Testis (tissue), 3 donors: ENCODE measurements around the gene MRPL43. TPM values are rescaled to one million over a fixed set of nuclear protein-coding genes. Genes with fewer than 3 reads are reported as not detected.

Experiments used
- DNase-seq: peaks from one replicate; pipeline ENCODE4 v3.0.0-alpha.2; 2019
- H3K27ac ChIP-seq, 2 donors: fragments of 200-600 bp; sonication (generic); one replicate each; pipeline ENCODE4 v1.5.1; 2019
- H3K27me3 ChIP-seq: fragments of 200-600 bp; sonication (generic); one replicate; pipeline ENCODE4 v1.5.1; 2019
- H3K36me3 ChIP-seq: fragments of 200-600 bp; sonication (generic); one replicate; pipeline ENCODE4 v1.5.1; 2017; ENCODE audit warnings: low read depth; ENCODE audit errors: missing control alignments
- H3K4me1 ChIP-seq: fragments of 200-600 bp; sonication (generic); one replicate; pipeline ENCODE4 v1.5.1; 2019
- H3K4me3 ChIP-seq, 2 donors: fragments of 200-600 bp; sonication (generic); one replicate each; pipeline ENCODE4 v1.5.1; 2017 to 2019
- H3K9me3 ChIP-seq: fragments of 200-600 bp; sonication (generic); one replicate; pipeline ENCODE4 v1.5.1; 2017
- POLR2A ChIP-seq: fragments of 450-650 bp; IDR thresholded peaks from one replicate; pipeline ENCODE4 v1.6.1; 2017; ENCODE audit warnings: antibody characterized with exemption, mild to moderate bottlenecking, moderate library complexity
- WGBS, 2 donors: methylation state at CpG; one replicate each; pipeline ENCODE4 v1.1.5; 2018; 5-methylcytosine and 5-hydroxymethylcytosine counted together
- intact Hi-C: fragments of 100-400 bp; cut with DNase I; formaldehyde crosslinking; loops from one replicate; pipeline ENCODE4 v1.15.1; 2023; ENCODE audit warnings: low total_unique reads
- polyA plus RNA-seq: library from polyadenylated mRNA; stranded (reverse); fragments of 350-450 nt; fragmentation: Illumina TruSeq; extraction: RNeasy Lipid Tissue Mini Kit (QIAGEN cat#74804); gene quantifications from one replicate; pipeline ENCODE4 v1.2.3, GENCODE V29; 2014; ENCODE audit warnings: low read depth, low replicate concordance; ENCODE audit not compliant: insufficient read depth
- total RNA-seq, 2 donors: library from RNA; depleted of rRNA; stranded (reverse); fragments of >200 nt; gene quantifications; one replicate each; pipeline ENCODE4 v1.2.3, GENCODE V29; 2016
- TF ChIP-seq, protein P1 (sequence below), 3 experiments: fragments of 450-650 bp in 2 of 3; fragments of 200-600 bp in 1 of 3; sonication (generic) in 1 of 3; IDR thresholded peaks; one replicate each; pipeline ENCODE4 v1.5.1; 2016 to 2019; ENCODE audit warnings: antibody characterized with exemption in 3 of 3, mild to moderate bottlenecking in 2 of 3, moderate library complexity in 1 of 3

The MRPL43 gene
- total and polyA plus RNA-seq, 3 donors from 2014 or later, result 123 to 199 (median 124) TPM

DNA sequence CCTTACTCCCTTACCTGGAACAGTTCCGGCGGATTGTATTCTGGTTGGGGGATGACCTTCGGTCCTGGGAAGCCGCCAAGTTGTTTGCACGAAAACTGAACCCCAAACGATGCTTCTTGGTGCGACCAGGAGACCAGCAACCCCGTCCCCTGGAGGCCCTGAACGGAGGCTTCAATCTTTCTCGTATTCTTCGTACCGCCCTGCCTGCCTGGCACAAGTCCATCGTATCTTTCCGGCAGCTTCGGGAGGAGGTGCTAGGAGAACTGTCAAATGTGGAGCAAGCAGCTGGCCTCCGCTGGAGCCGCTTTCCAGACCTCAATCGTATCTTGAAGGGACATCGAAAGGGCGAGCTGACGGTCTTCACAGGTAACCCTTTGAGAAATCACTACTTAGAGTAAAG lies 1.8 kb upstream of the MRPL43 start:
- Histone ChIP-seq H3K27me3 (no peaks in the 10 kb centered on the region), H3K4me1 (peaks cover 24% of the 10 kb centered on the region), H3K36me3 (no peaks in the 10 kb centered on the region), H3K9me3 (no peaks in the 10 kb centered on the region), H3K4me3 (peak overlapping the region in 1 of 2 donors; percentile 9), H3K27ac (peak overlapping the region; percentile 57 to 65)
- TF ChIP-seq, protein P1, sequence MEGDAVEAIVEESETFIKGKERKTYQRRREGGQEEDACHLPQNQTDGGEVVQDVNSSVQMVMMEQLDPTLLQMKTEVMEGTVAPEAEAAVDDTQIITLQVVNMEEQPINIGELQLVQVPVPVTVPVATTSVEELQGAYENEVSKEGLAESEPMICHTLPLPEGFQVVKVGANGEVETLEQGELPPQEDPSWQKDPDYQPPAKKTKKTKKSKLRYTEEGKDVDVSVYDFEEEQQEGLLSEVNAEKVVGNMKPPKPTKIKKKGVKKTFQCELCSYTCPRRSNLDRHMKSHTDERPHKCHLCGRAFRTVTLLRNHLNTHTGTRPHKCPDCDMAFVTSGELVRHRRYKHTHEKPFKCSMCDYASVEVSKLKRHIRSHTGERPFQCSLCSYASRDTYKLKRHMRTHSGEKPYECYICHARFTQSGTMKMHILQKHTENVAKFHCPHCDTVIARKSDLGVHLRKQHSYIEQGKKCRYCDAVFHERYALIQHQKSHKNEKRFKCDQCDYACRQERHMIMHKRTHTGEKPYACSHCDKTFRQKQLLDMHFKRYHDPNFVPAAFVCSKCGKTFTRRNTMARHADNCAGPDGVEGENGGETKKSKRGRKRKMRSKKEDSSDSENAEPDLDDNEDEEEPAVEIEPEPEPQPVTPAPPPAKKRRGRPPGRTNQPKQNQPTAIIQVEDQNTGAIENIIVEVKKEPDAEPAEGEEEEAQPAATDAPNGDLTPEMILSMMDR (IDR thresholded peaks at IDR 0.05), result no peak
- TF ChIP-seq POLR2A, result no peak
- intact Hi-C loops, result no loop called here
- WGBS, 2 donors, result 65 to 82% methylated on average over 21 of the region's 21 CpGs
- DNase-seq, result peak; percentile 79

DNA sequence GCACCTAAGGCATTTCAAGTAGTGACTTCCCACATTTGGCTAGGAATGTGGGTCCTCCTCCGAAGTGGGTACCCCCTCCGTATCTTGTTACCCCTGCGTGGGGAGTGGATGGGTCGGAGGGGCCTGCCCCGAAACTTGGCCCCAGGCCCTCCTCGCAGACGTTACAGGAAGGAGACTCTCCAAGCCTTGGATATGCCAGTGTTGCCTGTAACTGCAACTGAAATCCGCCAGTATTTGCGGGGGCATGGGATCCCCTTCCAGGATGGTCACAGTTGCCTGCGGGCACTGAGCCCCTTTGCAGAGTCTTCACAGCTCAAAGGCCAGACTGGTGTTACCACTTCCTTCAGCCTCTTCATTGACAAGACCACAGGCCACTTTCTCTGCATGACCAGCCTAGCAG lies 869 bp upstream of the MRPL43 start:
- Histone ChIP-seq H3K4me1 (peaks cover 24% of the 10 kb centered on the region), H3K27ac (peak overlapping the region; percentile 65 to 78), H3K4me3 (peak overlapping the region; percentile 91 to 92), H3K36me3 (no peaks in the 10 kb centered on the region), H3K9me3 (no peaks in the 10 kb centered on the region), H3K27me3 (no peaks in the 10 kb centered on the region)
- DNase-seq, result no peak
- intact Hi-C loops, result no loop called here
- 39% methylated on average over 10 of the region's 10 CpGs; no CpG with 5 or more reads in 1 of the 2 donors for whole genome bisulfite sequencing, 2 donors
- TF ChIP-seq, protein P1 (IDR thresholded peaks at IDR 0.05), result no peak
- no peak for TF ChIP-seq POLR2A

DNA sequence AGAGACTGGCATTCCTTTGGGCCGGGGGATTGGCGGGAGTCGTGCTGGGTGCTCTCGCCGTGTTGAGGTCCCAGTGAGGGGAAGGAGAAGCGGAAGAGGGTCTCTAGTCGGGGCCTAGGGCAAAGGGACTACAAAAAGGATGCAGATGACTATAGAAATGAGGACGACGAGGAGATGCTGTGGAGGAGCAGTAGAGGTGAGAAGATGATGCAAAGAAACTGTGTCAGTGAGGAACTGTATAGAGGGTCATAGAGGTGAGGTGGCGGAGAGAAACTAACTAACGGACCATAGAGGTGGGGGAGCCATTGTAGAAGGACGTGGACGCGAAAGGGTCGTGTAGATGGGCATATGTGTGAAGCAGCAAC lies 370 bp upstream of the MRPL43 start:
- TF ChIP-seq, protein P1 (IDR thresholded peaks at IDR 0.05), result no peak
- TF ChIP-seq POLR2A, result no peak
- no peaks in the 10 kb centered on the region for H3K36me3 ChIP-seq
- H3K27me3 ChIP-seq, result no peaks in the 10 kb centered on the region
- no peaks in the 10 kb centered on the region for H3K9me3 ChIP-seq
- WGBS, 2 donors, result 0 to 2% methylated on average over 15 of the region's 15 CpGs
- peak overlapping the region; percentile 91 to 92 for H3K4me3 ChIP-seq
- peaks cover 24% of the 10 kb centered on the region for H3K4me1 ChIP-seq
- DNase-seq, result no peak
- H3K27ac ChIP-seq, result peak overlapping the region; percentile 65 to 78
- intact Hi-C loops, result no loop called here

DNA sequence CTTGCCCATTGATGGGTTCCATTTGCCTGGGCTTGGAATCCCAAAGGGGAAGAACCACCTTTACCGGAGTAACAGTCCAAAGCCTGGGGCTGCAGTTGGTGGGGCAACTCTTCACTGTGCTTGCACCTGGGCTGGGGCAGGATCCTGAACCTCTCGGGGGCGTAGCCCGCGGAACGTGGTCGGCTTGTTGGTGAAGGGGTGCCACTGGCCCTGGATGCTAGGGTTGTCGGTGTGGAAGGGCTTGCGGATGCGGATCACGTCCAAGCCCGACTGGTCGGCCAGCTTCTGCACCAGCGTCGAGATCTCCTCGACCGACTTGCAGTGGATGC lies 710 bp downstream of the MRPL43 start:
- Histone ChIP-seq H3K4me3 (peak overlapping the region; percentile 91 to 92), H3K9me3 (no peaks in the 10 kb centered on the region), H3K27me3 (no peaks in the 10 kb centered on the region), H3K36me3 (no peaks in the 10 kb centered on the region), H3K27ac (peak overlapping the region; percentile 57 to 78), H3K4me1 (peaks cover 24% of the 10 kb centered on the region)
- intact Hi-C loops, result no loop called here
- no peak for DNase-seq
- TF ChIP-seq, protein P1 (IDR thresholded peaks at IDR 0.05), result no peak
- TF ChIP-seq POLR2A, result no peak
- 10 to 16% methylated on average over 15 to 17 of the region's 17 CpGs for WGBS, 2 donors

DNA sequence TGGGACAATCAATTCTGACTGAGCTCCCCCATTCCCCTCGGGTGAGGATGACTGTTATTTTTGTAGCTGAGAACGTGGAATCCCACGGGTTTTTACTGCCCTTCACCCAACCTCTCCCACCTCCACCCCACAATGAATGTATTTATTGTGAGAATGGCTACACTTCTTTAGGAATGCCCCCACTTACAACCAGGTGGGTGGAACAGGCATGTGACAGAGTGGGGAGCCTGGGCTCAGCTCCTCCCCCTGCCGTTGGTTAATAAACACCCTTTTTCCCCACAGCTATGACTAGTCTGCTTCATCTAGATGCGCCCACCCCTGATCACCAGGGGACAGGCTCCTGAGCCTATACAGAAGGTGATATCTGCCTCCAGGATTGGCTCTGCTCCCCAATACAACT lies 2.0 kb downstream of the MRPL43 start:
- no peak for DNase-seq
- peaks cover 24% of the 10 kb centered on the region for H3K4me1 ChIP-seq
- H3K27me3 ChIP-seq, result no peaks in the 10 kb centered on the region
- WGBS, 2 donors, result 41 to 54% methylated on average over 5 of the region's 5 CpGs
- TF ChIP-seq, protein P1 (IDR thresholded peaks at IDR 0.05), result no peak
- no peak for TF ChIP-seq POLR2A
- intact Hi-C loops, result no loop called here
- no peak overlapping the region for H3K27ac ChIP-seq
- H3K4me3 ChIP-seq, result no peak overlapping the region
- no peaks in the 10 kb centered on the region for H3K36me3 ChIP-seq
- H3K9me3 ChIP-seq, result no peaks in the 10 kb centered on the region
